Measurements from ENCODE around the gene CCDC97.
A peak's percentile ranks its signal among the peaks of the same experiment; 100 is the strongest.

Gene CCDC97

GRCh38 chr19:41318696-41319499 lies 8.9 kb downstream of the CCDC97 start:
- no peak for DNase-seq (ENCODE audit: extremely low read depth in 1 of 2, low read depth in 1 of 2)

DNA sequence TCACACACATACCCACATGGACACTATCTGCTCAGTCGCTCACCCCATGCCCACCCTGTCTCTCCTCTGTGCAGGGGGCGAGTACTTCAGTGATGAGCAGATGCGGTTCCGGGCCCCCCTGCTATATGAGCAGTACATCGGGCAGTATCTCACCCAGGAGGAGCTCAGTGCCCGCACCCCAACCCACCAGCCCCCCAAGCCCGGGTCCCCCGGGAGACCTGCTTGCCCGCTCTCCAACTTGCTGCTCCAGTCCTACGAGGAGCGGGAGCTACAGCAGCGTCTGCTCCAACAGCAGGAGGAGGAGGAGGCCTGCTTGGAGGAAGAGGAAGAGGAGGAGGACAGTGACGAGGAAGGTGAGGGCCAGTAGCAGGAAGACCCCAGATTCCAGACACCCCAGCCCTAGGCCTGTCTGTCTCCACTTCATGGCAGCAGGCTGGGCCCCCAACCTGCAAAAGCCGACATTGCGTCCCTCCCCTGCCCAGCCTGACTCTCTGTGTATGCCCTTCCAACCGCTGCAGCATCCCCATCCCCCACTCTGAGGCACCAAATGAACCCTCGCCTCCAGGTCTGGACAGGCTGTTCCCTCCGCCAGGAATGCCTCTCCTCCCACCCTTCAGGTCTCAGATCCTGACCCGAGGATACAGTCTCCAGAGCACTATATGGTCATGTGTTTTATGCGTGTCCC lies 9.7 kb downstream of the CCDC97 start:
- DNase-seq (ENCODE audit: extremely low read depth in 1 of 2, low read depth in 1 of 2), result no peak

DNA sequence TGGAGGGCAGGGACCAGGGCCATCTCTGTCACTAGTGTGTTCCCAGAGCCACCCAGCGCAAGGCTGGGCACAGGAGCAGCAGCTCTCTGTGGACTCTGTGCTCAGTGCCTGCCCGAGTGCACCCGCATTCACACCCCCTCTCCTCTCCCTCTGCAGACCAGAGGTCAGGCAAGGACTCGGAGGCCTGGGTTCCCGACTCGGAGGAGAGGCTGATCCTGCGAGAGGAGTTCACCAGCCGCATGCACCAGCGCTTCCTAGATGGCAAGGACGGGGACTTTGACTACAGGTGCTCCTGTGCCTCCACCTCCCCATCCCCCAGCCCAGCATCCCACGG lies 10.2 kb downstream of the CCDC97 start:
- no peak for DNase-seq (ENCODE audit: extremely low read depth in 1 of 2, low read depth in 1 of 2)

GRCh38 chr19:41320568-41320967 lies 10.6 kb downstream of the CCDC97 start:
- DNase-seq (ENCODE audit: extremely low read depth in 1 of 2, low read depth in 1 of 2), result no peak

- DNase-seq (ENCODE audit: extremely low read depth in 1 of 2, low read depth in 1 of 2), result no peak
Observed at GRCh38 chr19:41321204-41321599, 11.2 kb downstream of the CCDC97 start.

- DNase-seq (ENCODE audit: extremely low read depth in 1 of 2, low read depth in 1 of 2), result no peak
Observed at GRCh38 chr19:41321600-41322270, 11.8 kb downstream of the CCDC97 start.

DNA sequence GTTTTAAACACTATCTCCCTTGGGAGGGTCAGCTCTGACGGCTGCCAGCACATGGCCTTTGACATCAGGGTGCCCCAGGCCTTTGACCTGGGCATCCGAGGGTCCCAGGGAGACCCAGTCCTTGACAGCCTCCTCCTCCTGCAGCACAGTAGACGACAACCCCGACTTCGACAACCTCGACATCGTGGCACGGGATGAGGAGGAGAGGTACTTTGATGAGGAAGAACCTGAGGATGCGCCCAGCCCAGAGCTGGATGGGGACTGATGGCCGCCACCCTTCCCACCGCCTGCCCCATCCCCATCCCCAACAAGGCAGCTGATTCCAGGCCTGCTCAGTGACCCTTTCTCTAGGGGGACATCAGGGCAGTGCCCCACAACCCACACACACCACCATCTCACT lies 12.5 kb downstream of the CCDC97 start:
- DNase-seq (ENCODE audit: extremely low read depth in 1 of 2, low read depth in 1 of 2), result no peak

GRCh38 chr19:41323023-41323422 lies 13.1 kb downstream of the CCDC97 start:
- DNase-seq (ENCODE audit: extremely low read depth in 1 of 2, low read depth in 1 of 2), result no peak

- no peak for DNase-seq (ENCODE audit: extremely low read depth in 1 of 2, low read depth in 1 of 2)
Observed at GRCh38 chr19:41323430-41324125, 13.6 kb downstream of the CCDC97 start.

DNA sequence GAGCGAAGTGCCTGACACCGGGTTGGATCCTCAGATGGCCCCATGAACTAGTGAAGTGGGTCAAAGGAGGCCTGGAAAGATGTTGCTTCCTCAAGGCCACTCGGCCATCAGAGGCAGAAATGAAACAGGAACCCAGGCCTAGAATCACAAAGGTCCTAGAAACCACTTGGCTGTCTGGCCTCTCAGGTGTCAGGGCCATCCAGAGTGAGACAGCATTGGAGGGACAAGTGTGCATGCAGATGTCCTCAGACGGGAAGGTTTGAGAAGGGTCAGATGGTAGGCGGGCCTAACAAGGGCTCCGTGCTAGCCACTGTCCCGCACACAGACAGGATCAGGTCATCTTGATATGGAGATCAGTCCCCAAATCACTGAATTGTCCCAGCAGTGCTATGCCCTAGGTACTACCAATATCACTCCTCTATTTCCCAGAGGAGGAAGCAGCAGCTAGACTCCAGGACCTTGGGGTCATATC lies 14.3 kb downstream of the CCDC97 start:
- DNase-seq (ENCODE audit: extremely low read depth in 1 of 2, low read depth in 1 of 2), result no peak

DNA sequence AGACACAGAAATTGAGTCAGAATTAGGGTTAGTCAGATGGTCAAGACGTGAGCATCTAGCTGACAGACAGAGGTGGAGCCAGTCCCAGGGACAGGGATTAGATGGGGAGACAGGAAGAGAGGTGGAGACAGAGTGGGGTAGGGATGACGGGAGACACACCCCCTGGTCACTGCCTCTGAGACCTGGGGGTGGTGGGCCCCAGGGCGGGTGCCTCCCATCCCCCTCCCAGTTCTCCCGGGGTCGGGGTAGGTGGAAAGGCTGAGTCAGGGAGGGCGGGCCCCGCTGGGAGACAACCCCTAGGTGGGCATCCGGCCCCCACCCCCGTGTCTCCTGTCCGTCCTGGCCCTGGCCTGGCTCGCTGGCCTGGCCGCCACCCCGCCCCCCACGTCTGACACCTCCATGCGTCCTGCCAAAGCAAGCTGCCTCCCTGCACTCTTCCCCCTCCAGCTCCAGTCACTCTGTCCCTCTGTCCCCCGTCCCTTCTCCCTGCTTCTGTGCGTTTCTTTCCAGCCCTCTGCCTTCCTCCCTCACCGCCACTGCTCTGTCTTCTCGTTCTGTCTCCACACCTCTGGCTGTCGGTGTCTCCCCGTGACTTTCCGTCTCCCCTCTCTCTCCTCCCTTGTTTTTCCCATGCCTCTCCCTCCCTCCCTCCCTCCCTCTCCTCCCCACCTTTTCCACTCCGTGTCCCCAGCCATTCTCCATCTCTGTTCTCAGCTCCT lies 15.1 kb downstream of the CCDC97 start:
- no peak for DNase-seq (ENCODE audit: extremely low read depth in 1 of 2, low read depth in 1 of 2)

DNA sequence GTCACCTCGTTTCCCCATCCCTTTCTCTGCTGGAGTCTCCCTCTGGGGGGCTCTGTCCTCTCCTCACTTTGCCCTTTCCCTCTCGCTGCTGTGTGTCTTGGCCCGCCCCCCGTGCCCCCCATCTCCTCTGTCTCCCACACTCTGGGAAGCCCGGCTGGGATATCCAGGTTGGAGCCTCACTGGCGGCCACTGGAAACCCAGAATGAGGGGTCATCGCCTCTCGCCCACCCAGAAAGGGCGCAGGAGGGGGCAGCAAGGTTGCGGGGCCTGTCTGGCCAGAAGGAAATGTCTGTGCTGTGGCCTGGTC lies 15.6 kb downstream of the CCDC97 start:
- no peak for DNase-seq (ENCODE audit: extremely low read depth in 1 of 2, low read depth in 1 of 2)

DNA sequence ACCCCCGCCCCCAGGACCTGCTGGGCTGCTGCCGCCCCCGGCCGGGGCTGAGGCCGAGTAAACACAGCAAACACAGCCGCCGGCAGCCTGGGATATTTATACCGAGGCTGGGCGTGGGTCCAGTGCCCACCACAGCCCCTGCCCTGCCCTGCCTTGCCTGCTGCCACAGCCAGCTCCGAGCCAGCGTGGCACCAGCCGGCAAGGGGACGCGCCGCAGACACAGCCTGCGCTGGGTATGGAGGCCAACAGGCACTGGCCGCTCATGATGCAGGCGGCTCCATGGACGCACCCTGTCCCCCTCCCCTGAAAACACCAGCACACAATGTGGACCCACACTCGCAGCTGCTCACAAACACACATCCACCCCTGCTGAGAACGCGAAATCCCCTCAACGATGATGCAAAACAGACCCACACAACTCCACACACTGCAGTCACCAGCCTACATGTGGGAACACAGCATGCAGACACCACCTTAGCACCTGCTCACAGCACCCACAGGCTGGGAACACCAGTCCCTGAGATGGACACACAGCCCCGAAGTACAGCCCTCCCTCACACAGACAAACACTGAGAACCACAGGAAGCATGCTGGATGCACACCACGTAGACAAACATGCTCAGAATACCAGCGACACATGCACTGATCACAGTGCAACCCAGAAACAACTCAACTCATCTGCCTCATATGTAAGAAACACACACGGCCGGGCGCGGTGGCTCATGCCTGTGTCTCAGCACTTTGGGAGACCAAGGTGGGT lies 16.2 kb downstream of the CCDC97 start:
- no peak for DNase-seq (ENCODE audit: extremely low read depth in 1 of 2, low read depth in 1 of 2)

DNA sequence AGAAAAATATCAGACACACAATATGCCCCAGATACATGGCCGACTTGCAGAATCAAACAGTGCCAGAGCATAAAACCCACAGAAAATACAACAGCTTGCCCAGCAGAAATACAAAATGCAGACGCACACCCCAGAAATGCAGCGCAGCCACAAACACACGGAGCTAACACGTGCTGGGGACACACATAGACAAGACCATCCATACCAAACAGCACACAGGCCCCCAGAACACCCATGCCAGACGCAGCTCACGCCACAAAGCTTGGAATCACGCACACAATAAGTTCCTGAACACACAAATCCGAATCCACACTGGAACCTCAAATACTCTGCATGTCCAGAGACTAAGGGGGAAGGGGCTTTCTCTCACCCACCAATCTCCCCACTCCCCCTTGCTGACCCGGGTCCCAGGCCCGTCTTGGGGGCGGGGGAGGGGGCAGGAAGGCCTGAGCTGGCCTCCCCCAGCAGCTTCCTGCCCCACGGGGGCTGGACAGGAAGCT lies 17.2 kb downstream of the CCDC97 start:
- DNase-seq (ENCODE audit: extremely low read depth in 1 of 2, low read depth in 1 of 2), result no peak

DNA sequence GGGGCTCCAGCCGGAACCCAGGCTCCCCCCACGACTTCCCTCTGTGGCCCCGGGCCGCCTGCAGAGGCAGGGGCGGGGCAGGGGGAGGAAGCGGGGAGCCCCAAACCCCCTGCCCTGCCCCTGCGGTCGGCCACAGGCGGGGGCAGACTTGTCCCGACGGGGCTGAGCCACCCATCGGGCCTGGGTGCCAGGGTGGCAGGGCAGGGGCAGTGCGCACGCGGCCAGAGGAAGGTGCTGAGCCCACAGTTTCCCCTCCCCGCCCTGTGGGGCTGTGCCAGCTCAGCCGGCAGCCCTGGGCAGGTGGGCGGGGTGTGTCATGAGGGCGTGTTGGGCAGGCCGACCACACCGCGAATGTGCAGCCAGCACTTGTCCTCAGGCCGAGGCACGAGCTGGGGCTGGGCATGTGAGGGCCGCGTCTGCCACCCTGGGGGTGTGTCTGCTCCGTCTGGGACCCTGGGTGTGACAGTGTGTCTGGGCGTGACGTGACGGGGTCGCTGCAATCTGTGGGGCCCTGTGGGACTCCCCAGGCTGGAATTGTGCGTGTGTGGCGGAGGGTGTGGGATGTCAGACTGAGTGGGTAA lies 17.7 kb downstream of the CCDC97 start:
- DNase-seq (ENCODE audit: extremely low read depth in 1 of 2, low read depth in 1 of 2), result peak; percentile 76 to 90

- DNase-seq (ENCODE audit: extremely low read depth in 1 of 2, low read depth in 1 of 2), result peak; percentile 41 to 55
Observed at GRCh38 chr19:41328157-41328841, 18.3 kb downstream of the CCDC97 start.

GRCh38 chr19:41328842-41329225 lies 18.9 kb downstream of the CCDC97 start:
- DNase-seq (ENCODE audit: extremely low read depth in 1 of 2, low read depth in 1 of 2), result no peak

DNA sequence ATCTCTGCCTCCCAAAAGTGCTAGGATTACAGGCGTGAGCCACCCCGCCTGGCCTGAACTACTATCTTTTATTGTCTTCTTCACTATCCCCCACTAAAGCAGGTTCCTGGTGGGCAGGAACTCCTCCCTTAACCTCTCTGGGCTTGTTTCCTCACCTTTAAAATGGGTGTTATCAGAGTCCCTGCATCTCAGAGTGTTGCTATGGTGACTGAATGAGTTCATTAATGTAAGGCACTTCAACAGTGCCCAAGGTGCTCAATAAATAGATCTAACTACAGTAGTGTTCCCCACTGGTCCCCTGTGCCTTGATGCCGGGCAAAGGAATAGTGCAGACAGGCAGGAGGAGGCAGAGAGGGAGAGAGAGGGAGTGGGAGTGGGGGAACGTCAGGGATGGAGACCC lies 20.5 kb downstream of the CCDC97 start:
- DNase-seq (ENCODE audit: extremely low read depth in 1 of 2, low read depth in 1 of 2), result no peak
